ENCODE measurements around the gene HOXA2.

The HOXA2 gene

GRCh38 chr7:27124096-27124901, 21.8 kb upstream of the HOXA2 start:
- no peak overlapping the region for H2BK15ac ChIP-seq (ENCODE audit: low read depth, poor library complexity, severe bottlenecking)
- no peak overlapping the region for H3K23ac ChIP-seq (ENCODE audit: low read length in 2 of 2)
- H2BK12ac ChIP-seq (ENCODE audit: low read length in 2 of 2) = no peak overlapping the region
- H3K4me1 ChIP-seq (ENCODE audit: control insufficient read depth, insufficient read depth, low read depth, low read length) = peaks cover 17% of the 10 kb centered on the region
- H3K4ac ChIP-seq (ENCODE audit: low read depth in 1 of 2, low read length in 2 of 2) = no peak overlapping the region
- no peaks in the 10 kb centered on the region for H3K27me3 ChIP-seq (ENCODE audit: control insufficient read depth in 1 of 2, insufficient read depth in 1 of 2, low read length in 2 of 2)
- H3K18ac ChIP-seq (ENCODE audit: low read depth in 1 of 2, low read length in 2 of 2) = no peak overlapping the region
- H3K36me3 ChIP-seq (ENCODE audit: control insufficient read depth in 1 of 2, insufficient read depth in 2 of 2, low read depth in 1 of 2, low read length in 2 of 2) = peaks cover 10 to 51% of the 10 kb centered on the region in 2 experiments
- no peak overlapping the region for H3K14ac ChIP-seq (ENCODE audit: low read length in 2 of 2)
- H3K9ac ChIP-seq (ENCODE audit: low read length) = peak overlapping the region; percentile 42
- H2BK120ac ChIP-seq (ENCODE audit: low read depth, low read length) = no peak overlapping the region
- H3K4me3 ChIP-seq (ENCODE audit: insufficient read depth in 1 of 2, low read depth in 1 of 2, low read length in 2 of 2) = peak overlapping the region in 1 of 2 experiments; percentile 54
- no peak overlapping the region for H2AFZ ChIP-seq (ENCODE audit: low read depth, low read length)
- no peaks in the 10 kb centered on the region for H3K79me1 ChIP-seq (replicated peaks; ENCODE audit: low read length, poor library complexity, severe bottlenecking)
- H3K9me3 ChIP-seq (ENCODE audit: control insufficient read depth, low read length) = no peaks in the 10 kb centered on the region
- WGBS = 6% methylated on average over 42 of the region's 43 CpGs
- no peak overlapping the region for H2BK5ac ChIP-seq (ENCODE audit: low read depth, low read length, poor library complexity, severe bottlenecking)
- H2AK5ac ChIP-seq (ENCODE audit: low read length, severe bottlenecking) = peak overlapping the region; percentile 49
- H3K4me2 ChIP-seq (ENCODE audit: low read length, poor library complexity, severe bottlenecking) = peak overlapping the region; percentile 86
- DNase-seq = peak; percentile 76
- peak overlapping the region; percentile 99 for H3K27ac ChIP-seq (ENCODE audit: low read length, poor library complexity, severe bottlenecking)
- H4K91ac ChIP-seq (ENCODE audit: low read length) = no peak overlapping the region
- no peak overlapping the region for H4K8ac ChIP-seq (ENCODE audit: low read length)

GRCh38 chr7:27123477-27124053, 21.1 kb upstream of the HOXA2 start:
- no peak overlapping the region for H2BK15ac ChIP-seq (ENCODE audit: low read depth, poor library complexity, severe bottlenecking)
- H2BK120ac ChIP-seq (ENCODE audit: low read depth, low read length) = no peak overlapping the region
- no peaks in the 10 kb centered on the region for H3K9me3 ChIP-seq (ENCODE audit: control insufficient read depth, low read length)
- peak overlapping the region; percentile 22 for H4K91ac ChIP-seq (ENCODE audit: low read length)
- H2AFZ ChIP-seq (ENCODE audit: low read depth, low read length) = no peak overlapping the region
- peak overlapping the region; percentile 46 to 67 for H2BK12ac ChIP-seq (ENCODE audit: low read length in 2 of 2)
- H3K4ac ChIP-seq (ENCODE audit: low read depth in 1 of 2, low read length in 2 of 2) = no peak overlapping the region
- H3K27ac ChIP-seq (ENCODE audit: low read length, poor library complexity, severe bottlenecking) = peak overlapping the region; percentile 99
- H2BK5ac ChIP-seq (ENCODE audit: low read depth, low read length, poor library complexity, severe bottlenecking) = peak overlapping the region; percentile 98
- peak overlapping the region; percentile 86 for H3K4me2 ChIP-seq (ENCODE audit: low read length, poor library complexity, severe bottlenecking)
- H3K27me3 ChIP-seq (ENCODE audit: control insufficient read depth in 1 of 2, insufficient read depth in 1 of 2, low read length in 2 of 2) = no peaks in the 10 kb centered on the region
- H3K36me3 ChIP-seq (ENCODE audit: control insufficient read depth in 1 of 2, insufficient read depth in 2 of 2, low read depth in 1 of 2, low read length in 2 of 2) = peaks cover 10 to 50% of the 10 kb centered on the region in 2 experiments
- H3K79me1 ChIP-seq (replicated peaks; ENCODE audit: low read length, poor library complexity, severe bottlenecking) = no peaks in the 10 kb centered on the region
- H3K18ac ChIP-seq (ENCODE audit: low read depth in 1 of 2, low read length in 2 of 2) = peak overlapping the region in 1 of 2 experiments; percentile 21
- H3K4me3 ChIP-seq (ENCODE audit: insufficient read depth in 1 of 2, low read depth in 1 of 2, low read length in 2 of 2) = peak overlapping the region in 1 of 2 experiments; percentile 78
- no peak for DNase-seq
- H3K9ac ChIP-seq (ENCODE audit: low read length) = no peak overlapping the region
- H3K4me1 ChIP-seq (ENCODE audit: control insufficient read depth, insufficient read depth, low read depth, low read length) = peaks cover 15% of the 10 kb centered on the region
- H2AK5ac ChIP-seq (ENCODE audit: low read length, severe bottlenecking) = peak overlapping the region; percentile 100
- H3K14ac ChIP-seq (ENCODE audit: low read length in 2 of 2) = no peak overlapping the region
- WGBS = 33% methylated on average over 21 of the region's 26 CpGs
- no peak overlapping the region for H4K8ac ChIP-seq (ENCODE audit: low read length)
- peak overlapping the region in 1 of 2 experiments; percentile 46 for H3K23ac ChIP-seq (ENCODE audit: low read length in 2 of 2)

GRCh38 chr7:27123007-27123476, 20.6 kb upstream of the HOXA2 start:
- no peaks in the 10 kb centered on the region for H3K79me1 ChIP-seq (replicated peaks; ENCODE audit: low read length, poor library complexity, severe bottlenecking)
- H4K91ac ChIP-seq (ENCODE audit: low read length) = no peak overlapping the region
- H3K27me3 ChIP-seq (ENCODE audit: control insufficient read depth in 1 of 2, insufficient read depth in 1 of 2, low read length in 2 of 2) = no peaks in the 10 kb centered on the region
- no peak overlapping the region for H2AFZ ChIP-seq (ENCODE audit: low read depth, low read length)
- H3K9ac ChIP-seq (ENCODE audit: low read length) = peak overlapping the region; percentile 13
- H3K18ac ChIP-seq (ENCODE audit: low read depth in 1 of 2, low read length in 2 of 2) = peak overlapping the region in 1 of 2 experiments; percentile 21
- H2BK12ac ChIP-seq (ENCODE audit: low read length in 2 of 2) = peak overlapping the region in 1 of 2 experiments; percentile 67
- peak overlapping the region; percentile 86 for H3K4me2 ChIP-seq (ENCODE audit: low read length, poor library complexity, severe bottlenecking)
- H3K14ac ChIP-seq (ENCODE audit: low read length in 2 of 2) = no peak overlapping the region
- DNase-seq = peak; percentile 10
- no peak overlapping the region for H2BK15ac ChIP-seq (ENCODE audit: low read depth, poor library complexity, severe bottlenecking)
- WGBS = 9% methylated on average over 8 of the region's 14 CpGs
- H3K9me3 ChIP-seq (ENCODE audit: control insufficient read depth, low read length) = no peaks in the 10 kb centered on the region
- H3K4ac ChIP-seq (ENCODE audit: low read depth in 1 of 2, low read length in 2 of 2) = no peak overlapping the region
- H2BK5ac ChIP-seq (ENCODE audit: low read depth, low read length, poor library complexity, severe bottlenecking) = peak overlapping the region; percentile 98
- peak overlapping the region in 1 of 2 experiments; percentile 78 for H3K4me3 ChIP-seq (ENCODE audit: insufficient read depth in 1 of 2, low read depth in 1 of 2, low read length in 2 of 2)
- peaks cover 16% of the 10 kb centered on the region for H3K4me1 ChIP-seq (ENCODE audit: control insufficient read depth, insufficient read depth, low read depth, low read length)
- peak overlapping the region in 1 of 2 experiments; percentile 85 for H3K23ac ChIP-seq (ENCODE audit: low read length in 2 of 2)
- H2AK5ac ChIP-seq (ENCODE audit: low read length, severe bottlenecking) = peak overlapping the region; percentile 100
- H3K36me3 ChIP-seq (ENCODE audit: control insufficient read depth in 1 of 2, insufficient read depth in 2 of 2, low read depth in 1 of 2, low read length in 2 of 2) = peaks cover 10 to 53% of the 10 kb centered on the region in 2 experiments
- H4K8ac ChIP-seq (ENCODE audit: low read length) = no peak overlapping the region
- H3K27ac ChIP-seq (ENCODE audit: low read length, poor library complexity, severe bottlenecking) = peak overlapping the region; percentile 99
- H2BK120ac ChIP-seq (ENCODE audit: low read depth, low read length) = no peak overlapping the region

All from mesenchymal stem cell (in vitro differentiated cells and primary cell).